Psoas muscle (tissue), 8 donors: ENCODE results near the gene IKZF1. TPM values are rescaled to one million over a fixed set of nuclear protein-coding genes. Genes with fewer than 3 reads are reported as not detected.

Source experiments
- ATAC-seq, 4 donors: fragments of 200-7000 bp; cut with Tn5 transposase; one replicate each; pipeline ENCODE4 v1.9.1; 2020; ENCODE audit warnings: moderate library complexity in 3 of 4, mild to moderate bottlenecking in 2 of 4
- DNase-seq, 2 donors: peaks; one replicate each; pipeline ENCODE4 v3.0.0-alpha.2; 2020
- H3K27ac ChIP-seq: fragments of 200-600 bp; one replicate; pipeline ENCODE4 v1.8.0; 2022
- H3K27me3 ChIP-seq, 3 donors: fragments of 200-600 bp in 1 of 3; one replicate each; pipeline versions ENCODE4 v1.6.1 to v1.8.0; 2013 to 2022; ENCODE audit warnings: low read length in 2 of 3, mild to moderate bottlenecking in 2 of 3, moderate library complexity in 1 of 3; ENCODE audit not compliant: insufficient read depth in 3 of 3
- H3K36me3 ChIP-seq, 2 donors: fragments of 200-600 bp in 1 of 2; one replicate each; pipeline versions ENCODE4 v1.6.1 to v1.8.0; 2013 to 2022; ENCODE audit warnings: low read depth in 1 of 2, mild to moderate bottlenecking in 1 of 2, moderate library complexity in 1 of 2; ENCODE audit not compliant: insufficient read depth in 1 of 2
- H3K4me1 ChIP-seq: fragments of 200-600 bp; one replicate; pipeline ENCODE4 v1.8.0; 2022
- H3K4me3 ChIP-seq: fragments of 200-600 bp; one replicate; pipeline ENCODE4 v1.8.0; 2022; ENCODE audit warnings: mild to moderate bottlenecking
- H3K9me3 ChIP-seq: fragments of 200-600 bp; one replicate; pipeline ENCODE4 v1.8.0; 2022
- CTCF ChIP-seq: fragments of 200-600 bp; IDR thresholded peaks from one replicate; pipeline ENCODE4 v1.8.0; 2022; ENCODE audit warnings: antibody characterized with exemption
- WGBS, 3 donors: extraction: QIAGEN DNeasy Blood & Tissue Kit; methylation state at CpG; one replicate each; pipeline versions ENCODE4 v1.1.6 to v1.1.7; 2013; 5-methylcytosine and 5-hydroxymethylcytosine counted together
- intact Hi-C, 2 donors: fragments of 100-400 bp; cut with DNase I; formaldehyde crosslinking; loops; one replicate each; pipeline versions ENCODE4 v1.11.0 to v1.14.2; 2022
- polyA plus RNA-seq, 3 donors: library from polyadenylated mRNA; stranded (reverse); fragments of 200-250 nt; gene quantifications; one replicate each; pipeline ENCODE4 v1.2.3, GENCODE V29; 2013
- total RNA-seq, 4 donors: library from RNA; stranded (reverse); fragmentation: NEBNext Ultra II Directional in 2 of 4; extraction: Animal tissue kit (Norgen Biotek cat#: 25700) in 2 of 4; gene quantifications; one replicate each; pipeline versions ENCODE4 v1.2.1 to v1.2.4, GENCODE V29; 2021 to 2023
- donor health status: healthy with polysubstance abuse.
- donor health status: DM: no; HTN: no; CAD: no; lungs with moderate emphysema.
- donor health status: Bipolar disorder and iron deficiency.
- donor health status: healthy.
- donor health status: DM: yes; HTN: yes; CAD: no.
- donor health status: DM: no; HTN: no; CAD: no.
- donor health status: DM: no; HTN: no; CAD: no.
- donor health status: DM: yes; HTN: yes; CAD: no.

The IKZF1 gene
- total and polyA plus RNA-seq, 7 donors: 0.18 to 2.0 (median 1.1) TPM

- intact Hi-C loops: no loop called here
- no peak for ATAC-seq
- DNase-seq: no peak
- no peak for TF ChIP-seq CTCF
- H3K9me3 ChIP-seq: no peaks in the 10 kb centered on the region
- 43 to 58% (median 48%) methylated on average over 2 of the region's 2 CpGs for WGBS, 3 donors
- H3K4me3 ChIP-seq: no peak overlapping the region
- no peaks in the 10 kb centered on the region for H3K36me3 ChIP-seq
- H3K27me3 ChIP-seq: no peaks in the 10 kb centered on the region
- H3K27ac ChIP-seq: no peak overlapping the region
- H3K4me1 ChIP-seq: no peaks in the 10 kb centered on the region
These were observed 126.8 kb downstream of the IKZF1 start for GRCh38 chr7:50431316-50431715.

GRCh38 chr7:50431722-50432305 is 127.3 kb downstream of the IKZF1 start:
- WGBS, 3 donors: 54 to 63% (median 56%) methylated on average over 4 of the region's 4 CpGs
- H3K27me3 ChIP-seq: no peaks in the 10 kb centered on the region
- no peaks in the 10 kb centered on the region for H3K36me3 ChIP-seq
- intact Hi-C loops: no loop called here
- no peak overlapping the region for H3K4me3 ChIP-seq
- no peak for DNase-seq
- H3K9me3 ChIP-seq: no peaks in the 10 kb centered on the region
- TF ChIP-seq CTCF: no peak
- H3K4me1 ChIP-seq: no peaks in the 10 kb centered on the region
- H3K27ac ChIP-seq: no peak overlapping the region
- no peak for ATAC-seq

GRCh38 chr7:50436133-50436806 is 131.8 kb downstream of the IKZF1 start:
- TF ChIP-seq CTCF: no peak

GRCh38 chr7:50446542-50446960 is 142.0 kb downstream of the IKZF1 start:
- H3K4me1 ChIP-seq: peaks cover 6% of the 10 kb centered on the region
- no peak overlapping the region for H3K4me3 ChIP-seq
- no peak overlapping the region for H3K27ac ChIP-seq
- DNase-seq (no peak), ATAC-seq (peak in 2 of 4 donors; percentile 37 to 42)
- H3K9me3 ChIP-seq: no peaks in the 10 kb centered on the region
- intact Hi-C loops: no loop called here
- peaks cover 3 to 51% of the 10 kb centered on the region in 2 donors for H3K36me3 ChIP-seq
- H3K27me3 ChIP-seq: no peaks in the 10 kb centered on the region
- no peak for TF ChIP-seq CTCF
- WGBS, 3 donors: 71 to 77% (median 76%) methylated on average over 4 of the region's 4 CpGs

More at GRCh38 chr7:50436133-50436806, 131.8 kb downstream of the IKZF1 start:
- 78 to 86% (median 86%) methylated on average over 3 of the region's 3 CpGs for WGBS, 3 donors
- H3K4me1 ChIP-seq: no peaks in the 10 kb centered on the region
- intact Hi-C loops: no loop called here
- no peaks in the 10 kb centered on the region for H3K27me3 ChIP-seq
- no peaks in the 10 kb centered on the region for H3K9me3 ChIP-seq
- H3K36me3 ChIP-seq: peaks cover 0 to 3% of the 10 kb centered on the region in 2 donors
- no peak overlapping the region for H3K27ac ChIP-seq
- ATAC-seq (no peak), DNase-seq (no peak)
- no peak overlapping the region for H3K4me3 ChIP-seq
